HPDE6-E6E7 (cell line): ENCODE measurements around the gene HLX.

Source experiments
- DNase-seq: peaks from one replicate; pipeline ENCODE4 v3.0.0; 2011; ENCODE audit warnings: missing footprints; ENCODE audit errors: extremely low spot score

HLX gene

GRCh38 chr1:220879076-220879508 lies at the start of gene HLX:
HLX (plus strand) TSS chr1:220879443; CDS start chr1:220879858, 415 bp downstream.
- DNase-seq = peak; percentile 35

GRCh38 chr1:220833436-220833835 lies 45.8 kb upstream of the HLX start:
- no peak for DNase-seq

GRCh38 chr1:220834155-220834870 lies 44.9 kb upstream of the HLX start:
- DNase-seq = no peak

GRCh38 chr1:220838578-220838977 lies 40.7 kb upstream of the HLX start:
- DNase-seq = no peak

- no peak for DNase-seq
These were observed 39.8 kb upstream of the HLX start for GRCh38 chr1:220839474-220839873.

- DNase-seq = no peak
These were observed 38.0 kb upstream of the HLX start for GRCh38 chr1:220841293-220841692.

- no peak for DNase-seq
These were observed 35.7 kb upstream of the HLX start for GRCh38 chr1:220843481-220844011.

GRCh38 chr1:220852408-220852807 lies 26.8 kb upstream of the HLX start:
- no peak for DNase-seq

GRCh38 chr1:220872296-220872695 lies 6.9 kb upstream of the HLX start:
- no peak for DNase-seq

GRCh38 chr1:220873087-220873486 lies 6.2 kb upstream of the HLX start:
- no peak for DNase-seq

- DNase-seq = no peak
These were observed 5.2 kb upstream of the HLX start for GRCh38 chr1:220873868-220874655.

- no peak for DNase-seq
These were observed 4.0 kb upstream of the HLX start for GRCh38 chr1:220875260-220875659.

GRCh38 chr1:220876511-220877376 lies 2.5 kb upstream of the HLX start:
- no peak for DNase-seq

GRCh38 chr1:220877377-220878095 lies 1.7 kb upstream of the HLX start:
- DNase-seq = no peak

- no peak for DNase-seq
These were observed 810 bp upstream of the HLX start for GRCh38 chr1:220878191-220879075.

GRCh38 chr1:220879509-220880361 lies 492 bp downstream of the HLX start:
- DNase-seq = peak; percentile 21

GRCh38 chr1:220880362-220880670 lies 1.1 kb downstream of the HLX start:
- no peak for DNase-seq

- DNase-seq = no peak
These were observed 1.7 kb downstream of the HLX start for GRCh38 chr1:220880726-220881506.
